Parathyroid adenoma (tissue), 2 donors: ENCODE results near the gene NR0B1.

ENCODE experiments used
- H2AFZ ChIP-seq: fragments of 300-600 bp; sonication (generic); one replicate; pipeline ENCODE4 v1.7.0; 2017; ENCODE audit warnings: antibody characterized with exemption, mild to moderate bottlenecking
- H3K27ac ChIP-seq: fragments of 300-600 bp; sonication (generic); one replicate; pipeline ENCODE4 v1.7.0; 2017
- H3K27me3 ChIP-seq: fragments of 300-600 bp; sonication (generic); one replicate; pipeline ENCODE4 v1.7.0; 2017; ENCODE audit warnings: low read length; ENCODE audit not compliant: control insufficient read depth, insufficient read depth
- H3K36me3 ChIP-seq: fragments of 300-600 bp; sonication (generic); one replicate; pipeline ENCODE4 v1.7.0; 2017; ENCODE audit warnings: low read length; ENCODE audit not compliant: control insufficient read depth, insufficient read depth
- H3K4me1 ChIP-seq: fragments of 300-600 bp; sonication (generic); one replicate; pipeline ENCODE4 v1.7.0; 2017; ENCODE audit warnings: control low read depth
- H3K4me2 ChIP-seq: fragments of 300-600 bp; sonication (generic); one replicate; pipeline ENCODE4 v1.7.0; 2017; ENCODE audit warnings: low read length
- H3K4me3 ChIP-seq: fragments of 300-600 bp; sonication (generic); one replicate; pipeline ENCODE4 v1.7.0; 2017; ENCODE audit warnings: low read depth, low read length
- H3K79me2 ChIP-seq: fragments of 300-600 bp; sonication (generic); one replicate; pipeline ENCODE4 v1.7.0; 2017; ENCODE audit warnings: control low read depth
- H3K9ac ChIP-seq: fragments of 300-600 bp; sonication (generic); one replicate; pipeline ENCODE4 v1.7.0; 2017; ENCODE audit warnings: mild to moderate bottlenecking
- H3K9me3 ChIP-seq: fragments of 300-600 bp; sonication (generic); one replicate; pipeline ENCODE4 v1.7.0; 2017; ENCODE audit warnings: low read length; ENCODE audit not compliant: control insufficient read depth
- CTCF ChIP-seq: fragments of 300-600 bp; sonication (generic); IDR thresholded peaks from one replicate; pipeline ENCODE4 v1.7.0; 2017; ENCODE audit warnings: antibody characterized with exemption, mild to moderate bottlenecking
- donor health status: primary hyperparathyroidism.

Gene NR0B1

GRCh38 chrX:30261012-30261411 is 48.2 kb downstream of the NR0B1 start:
- H3K9me3 ChIP-seq: no peaks in the 10 kb centered on the region
- no peak overlapping the region for H2AFZ ChIP-seq
- H3K27me3 ChIP-seq: no peaks in the 10 kb centered on the region
- H3K9ac ChIP-seq: no peak overlapping the region
- no peak overlapping the region for H3K4me3 ChIP-seq
- no peaks in the 10 kb centered on the region for H3K4me1 ChIP-seq
- TF ChIP-seq CTCF: no peak
- H3K36me3 ChIP-seq: no peaks in the 10 kb centered on the region
- H3K79me2 ChIP-seq: no peaks in the 10 kb centered on the region
- no peak overlapping the region for H3K4me2 ChIP-seq
- no peak overlapping the region for H3K27ac ChIP-seq

- H3K27ac ChIP-seq: no peak overlapping the region
Measured at GRCh38 chrX:30259927-30260326, 49.3 kb downstream of the NR0B1 start.

More at GRCh38 chrX:30259927-30260326, 49.3 kb downstream of the NR0B1 start:
- Histone ChIP-seq H3K36me3 (no peaks in the 10 kb centered on the region), H3K4me1 (no peaks in the 10 kb centered on the region), H3K79me2 (no peaks in the 10 kb centered on the region), H3K27me3 (no peaks in the 10 kb centered on the region), H3K9ac (no peak overlapping the region), H3K4me2 (no peak overlapping the region), H3K4me3 (no peak overlapping the region), H3K9me3 (no peaks in the 10 kb centered on the region), H2AFZ (no peak overlapping the region)
- no peak for TF ChIP-seq CTCF
